HAP-1 (cell line): ENCODE data around the gene LTBP4.
"Not testable (repeated sequence)": the region's sequence is repeated elsewhere in the genome, so short reads cannot be mapped to it uniquely, and the experiment has no call there.

ENCODE experiments used
- DNase-seq, 2 experiments: peaks; one replicate each; pipeline ENCODE4 v3.0.0-alpha.2; 2016 to 2020; ENCODE audit warnings: low spot score in 2 of 2
- H3K27me3 ChIP-seq: fragments of 250-450 bp; sonication (Bioruptor Pico); 2 replicates; pipeline ENCODE4 v1.5.1; 2020; ENCODE audit warnings: low read depth, mild to moderate bottlenecking, moderate library complexity
- H3K36me3 ChIP-seq: fragments of 250-450 bp; sonication (Bioruptor Pico); replicated peaks from 2 replicates; pipeline ENCODE4 v1.5.1; 2020; ENCODE audit warnings: mild to moderate bottlenecking
- H3K4me1 ChIP-seq: fragments of 250-450 bp; sonication (Bioruptor Pico); 2 replicates; pipeline ENCODE4 v1.5.1; 2020; ENCODE audit warnings: mild to moderate bottlenecking
- H3K4me3 ChIP-seq: fragments of 250-450 bp; sonication (Bioruptor Pico); 2 replicates; pipeline ENCODE4 v1.5.1; 2020; ENCODE audit warnings: mild to moderate bottlenecking, moderate library complexity
- H3K9me3 ChIP-seq: fragments of 250-450 bp; sonication (Bioruptor Pico); 2 replicates; pipeline ENCODE4 v1.5.1; 2020; ENCODE audit warnings: mild to moderate bottlenecking, moderate library complexity
- in situ Hi-C: fragments of 300-500 bp; cut with MboI; formaldehyde crosslinking; loops from 3 replicates; pipeline ENCODE4 v1.14.3; 2020; ENCODE audit warnings: low sequenced_read_pairs, inconsistent platforms, mixed read lengths

LTBP4 gene

GRCh38 chr19:40616941-40617340, 15.8 kb downstream of the LTBP4 start:
- Histone ChIP-seq H3K4me3 (no peak overlapping the region), H3K36me3 (peaks cover 18% of the 10 kb centered on the region), H3K9me3 (no peaks in the 10 kb centered on the region), H3K4me1 (peaks cover 5% of the 10 kb centered on the region), H3K27me3 (no peaks in the 10 kb centered on the region)
- in situ Hi-C loops, result no loop called here
- DNase-seq, result no peak

- H3K4me3 ChIP-seq, result no peak overlapping the region
- DNase-seq, result no peak
- no peaks in the 10 kb centered on the region for H3K9me3 ChIP-seq
- in situ Hi-C loops, result no loop called here
- no peaks in the 10 kb centered on the region for H3K27me3 ChIP-seq
- peaks cover 24% of the 10 kb centered on the region for H3K36me3 ChIP-seq
- H3K4me1 ChIP-seq, result peaks cover 5% of the 10 kb centered on the region
Observed at GRCh38 chr19:40617961-40618360, 16.8 kb downstream of the LTBP4 start.

GRCh38 chr19:40619333-40620160, 18.4 kb downstream of the LTBP4 start:
- no peak for DNase-seq
- in situ Hi-C loops, result no loop called here
- Histone ChIP-seq H3K4me1 (peaks cover 6% of the 10 kb centered on the region), H3K27me3 (no peaks in the 10 kb centered on the region), H3K9me3 (no peaks in the 10 kb centered on the region), H3K36me3 (peaks cover 24% of the 10 kb centered on the region), H3K4me3 (no peak overlapping the region)

GRCh38 chr19:40620161-40620485, 19.0 kb downstream of the LTBP4 start:
- H3K27me3 ChIP-seq, result no peaks in the 10 kb centered on the region
- no peak overlapping the region for H3K4me3 ChIP-seq
- no peak for DNase-seq
- in situ Hi-C loops, result no loop called here
- H3K9me3 ChIP-seq, result no peaks in the 10 kb centered on the region
- H3K4me1 ChIP-seq, result peaks cover 3% of the 10 kb centered on the region; the same call in 1 of the 2 replicates
- H3K36me3 ChIP-seq, result peaks cover 24% of the 10 kb centered on the region

- no peaks in the 10 kb centered on the region for H3K27me3 ChIP-seq
- DNase-seq, result no peak
- H3K4me1 ChIP-seq, result peaks cover 3% of the 10 kb centered on the region; the same call in 1 of the 2 replicates
- in situ Hi-C loops, result no loop called here
- peaks cover 28% of the 10 kb centered on the region for H3K36me3 ChIP-seq
- H3K4me3 ChIP-seq, result no peak overlapping the region
- no peaks in the 10 kb centered on the region for H3K9me3 ChIP-seq
Observed at GRCh38 chr19:40621283-40621682, 20.1 kb downstream of the LTBP4 start.

GRCh38 chr19:40621966-40622772, 21.0 kb downstream of the LTBP4 start:
- Histone ChIP-seq H3K4me1 (peaks cover 3% of the 10 kb centered on the region; the same call in 1 of the 2 replicates), H3K36me3 (peaks cover 28% of the 10 kb centered on the region)

GRCh38 chr19:40622773-40623075, 21.6 kb downstream of the LTBP4 start:
- in situ Hi-C loops, result no loop called here
- H3K36me3 ChIP-seq, result peaks cover 28% of the 10 kb centered on the region
- DNase-seq, result no peak

More at GRCh38 chr19:40621966-40622772, 21.0 kb downstream of the LTBP4 start:
- in situ Hi-C loops, result no loop called here
- no peak for DNase-seq
- Histone ChIP-seq H3K9me3 (no peaks in the 10 kb centered on the region), H3K27me3 (no peaks in the 10 kb centered on the region), H3K4me3 (no peak overlapping the region)

GRCh38 chr19:40623403-40624251, 22.5 kb downstream of the LTBP4 start:
- H3K4me3 ChIP-seq, result no peak overlapping the region
- peaks cover 3% of the 10 kb centered on the region; the same call in 1 of the 2 replicates for H3K4me1 ChIP-seq
- no peaks in the 10 kb centered on the region for H3K9me3 ChIP-seq
- in situ Hi-C loops, result no loop called here
- peaks cover 28% of the 10 kb centered on the region for H3K36me3 ChIP-seq
- DNase-seq, result peak; percentile 88 to 97
- no peaks in the 10 kb centered on the region for H3K27me3 ChIP-seq

More at GRCh38 chr19:40622773-40623075, 21.6 kb downstream of the LTBP4 start:
- Histone ChIP-seq H3K27me3 (no peaks in the 10 kb centered on the region), H3K9me3 (no peaks in the 10 kb centered on the region), H3K4me1 (peaks cover 3% of the 10 kb centered on the region; the same call in 1 of the 2 replicates), H3K4me3 (no peak overlapping the region)

GRCh38 chr19:40624369-40625153, 23.4 kb downstream of the LTBP4 start:
- H3K4me3 ChIP-seq, in situ Hi-C loops, H3K4me1 ChIP-seq, H3K9me3 ChIP-seq, DNase-seq, H3K27me3 ChIP-seq: not testable (repeated sequence)
- H3K36me3 ChIP-seq, result peaks cover 24% of the 10 kb centered on the region

GRCh38 chr19:40625406-40626120, 24.4 kb downstream of the LTBP4 start:
- no peaks in the 10 kb centered on the region for H3K27me3 ChIP-seq
- no peak overlapping the region for H3K4me3 ChIP-seq
- in situ Hi-C loops, result no loop called here
- peaks cover 20% of the 10 kb centered on the region for H3K36me3 ChIP-seq
- no peak for DNase-seq
- H3K9me3 ChIP-seq, result no peaks in the 10 kb centered on the region
- peaks cover 3% of the 10 kb centered on the region; the same call in 1 of the 2 replicates for H3K4me1 ChIP-seq

- Histone ChIP-seq H3K4me1 (peaks cover 3% of the 10 kb centered on the region; the same call in 1 of the 2 replicates), H3K27me3 (no peaks in the 10 kb centered on the region), H3K9me3 (no peaks in the 10 kb centered on the region), H3K4me3 (no peak overlapping the region), H3K36me3 (peaks cover 14% of the 10 kb centered on the region)
- DNase-seq, result no peak
- in situ Hi-C loops, result no loop called here
Observed at GRCh38 chr19:40626918-40627317, 25.7 kb downstream of the LTBP4 start.

GRCh38 chr19:40627486-40628279, 26.5 kb downstream of the LTBP4 start:
- H3K4me1 ChIP-seq, result peaks cover 3% of the 10 kb centered on the region; the same call in 1 of the 2 replicates
- DNase-seq, result no peak
- no peaks in the 10 kb centered on the region for H3K27me3 ChIP-seq
- no peak overlapping the region for H3K4me3 ChIP-seq
- peaks cover 8% of the 10 kb centered on the region for H3K36me3 ChIP-seq
- in situ Hi-C loops, result no loop called here
- no peaks in the 10 kb centered on the region for H3K9me3 ChIP-seq
